ENCODE data around the gene NISCH. TPM values are rescaled to one million over a fixed set of nuclear protein-coding genes. Genes with fewer than 3 reads are reported as not detected.
A peak's percentile ranks its signal among the peaks of the same experiment; 100 is the strongest.

The NISCH gene
- total and polyA plus RNA-seq, 2 experiments from 2014 or later, result 18.4 to 76.4 TPM

DNA sequence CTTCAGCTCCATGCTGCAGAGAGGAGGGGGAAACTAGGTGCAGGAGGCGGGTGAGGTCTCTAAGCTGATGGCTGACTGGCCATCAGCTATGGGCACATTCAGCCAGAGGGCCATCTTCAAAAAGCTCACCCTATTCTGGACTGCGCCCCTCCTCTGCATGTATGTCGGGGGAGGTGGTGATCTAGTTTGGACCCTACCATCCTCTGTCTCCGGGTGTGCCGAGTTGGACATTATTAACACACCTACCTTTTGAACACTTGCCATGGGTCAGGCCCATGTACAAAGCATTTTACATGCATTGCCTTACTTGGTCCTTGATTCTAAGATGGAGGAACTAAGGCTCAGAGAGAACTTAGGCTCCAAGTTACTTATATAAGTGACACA, 1.4 kb downstream of the NISCH start:
- peak overlapping the region; percentile 94 for H3K4me3 ChIP-seq
- H3K9me3 Mint-ChIP-seq, result no peaks in the 10 kb centered on the region
- peaks cover 20% of the 10 kb centered on the region; the same call in 1 of the 2 replicates for H3K4me1 ChIP-seq (ENCODE audit: insufficient read depth)
- peak overlapping the region; percentile 60; the same call in 1 of the 2 replicates for H3K27ac Mint-ChIP-seq
- H3K27me3 ChIP-seq (ENCODE audit: insufficient read depth), result no peaks in the 10 kb centered on the region
- H3K36me3 Mint-ChIP-seq (ENCODE audit: low read depth), result peaks cover 40% of the 10 kb centered on the region
- DNase-seq (ENCODE audit: low spot score) (no peak), ATAC-seq (no peak)
- H3K79me2 ChIP-seq (replicated peaks; ENCODE audit: insufficient read depth), result peaks cover 42% of the 10 kb centered on the region
- H3K4me3 Mint-ChIP-seq, result peak overlapping the region; percentile 88
- peaks cover 34% of the 10 kb centered on the region for H3K4me1 Mint-ChIP-seq
- peaks cover 25% of the 10 kb centered on the region; the same call in 1 of the 2 replicates for H3K36me3 ChIP-seq (ENCODE audit: insufficient read depth)
- peaks cover 31% of the 10 kb centered on the region for H4K20me1 ChIP-seq (replicated peaks; ENCODE audit: insufficient read depth)
- no peaks in the 10 kb centered on the region for H3K9me2 ChIP-seq (ENCODE audit: insufficient read depth)
- TF ChIP-seq STAT1 (IDR thresholded peaks at IDR 0.05; ENCODE audit: unreplicated experiment) (no peak), ZNF114 (CRISPR knock-in tag; IDR thresholded peaks at IDR 0.05) (no peak), POLR2AphosphoS5 (IDR thresholded peaks at IDR 0.05; ENCODE audit: low read depth) (no peak), EZH2 (IDR thresholded peaks at IDR 0.05; ENCODE audit: low read depth, unreplicated experiment) (no peak), CREB1 (CRISPR knock-in tag; IDR thresholded peaks at IDR 0.05; ENCODE audit: low read depth) (no peak), EZH2phosphoT487 (IDR thresholded peaks at IDR 0.05; ENCODE audit: unreplicated experiment) (no peak), JUNB (IDR thresholded peaks at IDR 0.05; ENCODE audit: unreplicated experiment) (no peak), ZNF331 (CRISPR knock-in tag; IDR thresholded peaks at IDR 0.05; ENCODE audit: low read depth) (no peak), NANOG (IDR thresholded peaks at IDR 0.05; ENCODE audit: borderline replicate concordance) (no peak)
- TF ChIP-seq, protein P1, sequence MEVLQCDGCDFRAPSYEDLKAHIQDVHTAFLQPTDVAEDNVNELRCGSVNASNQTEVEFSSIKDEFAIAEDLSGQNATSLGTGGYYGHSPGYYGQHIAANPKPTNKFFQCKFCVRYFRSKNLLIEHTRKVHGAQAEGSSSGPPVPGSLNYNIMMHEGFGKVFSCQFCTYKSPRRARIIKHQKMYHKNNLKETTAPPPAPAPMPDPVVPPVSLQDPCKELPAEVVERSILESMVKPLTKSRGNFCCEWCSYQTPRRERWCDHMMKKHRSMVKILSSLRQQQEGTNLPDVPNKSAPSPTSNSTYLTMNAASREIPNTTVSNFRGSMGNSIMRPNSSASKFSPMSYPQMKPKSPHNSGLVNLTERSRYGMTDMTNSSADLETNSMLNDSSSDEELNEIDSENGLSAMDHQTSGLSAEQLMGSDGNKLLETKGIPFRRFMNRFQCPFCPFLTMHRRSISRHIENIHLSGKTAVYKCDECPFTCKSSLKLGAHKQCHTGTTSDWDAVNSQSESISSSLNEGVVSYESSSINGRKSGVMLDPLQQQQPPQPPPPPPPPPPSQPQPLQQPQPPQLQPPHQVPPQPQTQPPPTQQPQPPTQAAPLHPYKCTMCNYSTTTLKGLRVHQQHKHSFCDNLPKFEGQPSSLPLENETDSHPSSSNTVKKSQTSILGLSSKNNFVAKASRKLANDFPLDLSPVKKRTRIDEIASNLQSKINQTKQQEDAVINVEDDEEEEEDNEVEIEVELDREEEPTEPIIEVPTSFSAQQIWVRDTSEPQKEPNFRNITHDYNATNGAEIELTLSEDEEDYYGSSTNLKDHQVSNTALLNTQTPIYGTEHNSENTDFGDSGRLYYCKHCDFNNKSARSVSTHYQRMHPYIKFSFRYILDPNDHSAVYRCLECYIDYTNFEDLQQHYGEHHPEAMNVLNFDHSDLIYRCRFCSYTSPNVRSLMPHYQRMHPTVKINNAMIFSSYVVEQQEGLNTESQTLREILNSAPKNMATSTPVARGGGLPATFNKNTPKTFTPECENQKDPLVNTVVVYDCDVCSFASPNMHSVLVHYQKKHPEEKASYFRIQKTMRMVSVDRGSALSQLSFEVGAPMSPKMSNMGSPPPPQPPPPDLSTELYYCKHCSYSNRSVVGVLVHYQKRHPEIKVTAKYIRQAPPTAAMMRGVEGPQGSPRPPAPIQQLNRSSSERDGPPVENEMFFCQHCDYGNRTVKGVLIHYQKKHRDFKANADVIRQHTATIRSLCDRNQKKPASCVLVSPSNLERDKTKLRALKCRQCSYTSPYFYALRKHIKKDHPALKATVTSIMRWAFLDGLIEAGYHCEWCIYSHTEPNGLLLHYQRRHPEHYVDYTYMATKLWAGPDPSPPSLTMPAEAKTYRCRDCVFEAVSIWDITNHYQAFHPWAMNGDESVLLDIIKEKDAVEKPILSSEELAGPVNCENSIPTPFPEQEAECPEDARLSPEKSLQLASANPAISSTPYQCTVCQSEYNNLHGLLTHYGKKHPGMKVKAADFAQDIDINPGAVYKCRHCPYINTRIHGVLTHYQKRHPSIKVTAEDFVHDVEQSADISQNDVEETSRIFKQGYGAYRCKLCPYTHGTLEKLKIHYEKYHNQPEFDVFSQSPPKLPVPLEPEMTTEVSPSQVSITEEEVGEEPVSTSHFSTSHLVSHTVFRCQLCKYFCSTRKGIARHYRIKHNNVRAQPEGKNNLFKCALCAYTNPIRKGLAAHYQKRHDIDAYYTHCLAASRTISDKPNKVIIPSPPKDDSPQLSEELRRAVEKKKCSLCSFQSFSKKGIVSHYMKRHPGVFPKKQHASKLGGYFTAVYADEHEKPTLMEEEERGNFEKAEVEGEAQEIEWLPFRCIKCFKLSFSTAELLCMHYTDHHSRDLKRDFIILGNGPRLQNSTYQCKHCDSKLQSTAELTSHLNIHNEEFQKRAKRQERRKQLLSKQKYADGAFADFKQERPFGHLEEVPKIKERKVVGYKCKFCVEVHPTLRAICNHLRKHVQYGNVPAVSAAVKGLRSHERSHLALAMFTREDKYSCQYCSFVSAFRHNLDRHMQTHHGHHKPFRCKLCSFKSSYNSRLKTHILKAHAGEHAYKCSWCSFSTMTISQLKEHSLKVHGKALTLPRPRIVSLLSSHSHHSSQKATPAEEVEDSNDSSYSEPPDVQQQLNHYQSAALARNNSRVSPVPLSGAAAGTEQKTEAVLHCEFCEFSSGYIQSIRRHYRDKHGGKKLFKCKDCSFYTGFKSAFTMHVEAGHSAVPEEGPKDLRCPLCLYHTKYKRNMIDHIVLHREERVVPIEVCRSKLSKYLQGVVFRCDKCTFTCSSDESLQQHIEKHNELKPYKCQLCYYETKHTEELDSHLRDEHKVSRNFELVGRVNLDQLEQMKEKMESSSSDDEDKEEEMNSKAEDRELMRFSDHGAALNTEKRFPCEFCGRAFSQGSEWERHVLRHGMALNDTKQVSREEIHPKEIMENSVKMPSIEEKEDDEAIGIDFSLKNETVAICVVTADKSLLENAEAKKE (CRISPR knock-in tag; IDR thresholded peaks at IDR 0.05), result no peak
- TF ChIP-seq, protein P2, sequence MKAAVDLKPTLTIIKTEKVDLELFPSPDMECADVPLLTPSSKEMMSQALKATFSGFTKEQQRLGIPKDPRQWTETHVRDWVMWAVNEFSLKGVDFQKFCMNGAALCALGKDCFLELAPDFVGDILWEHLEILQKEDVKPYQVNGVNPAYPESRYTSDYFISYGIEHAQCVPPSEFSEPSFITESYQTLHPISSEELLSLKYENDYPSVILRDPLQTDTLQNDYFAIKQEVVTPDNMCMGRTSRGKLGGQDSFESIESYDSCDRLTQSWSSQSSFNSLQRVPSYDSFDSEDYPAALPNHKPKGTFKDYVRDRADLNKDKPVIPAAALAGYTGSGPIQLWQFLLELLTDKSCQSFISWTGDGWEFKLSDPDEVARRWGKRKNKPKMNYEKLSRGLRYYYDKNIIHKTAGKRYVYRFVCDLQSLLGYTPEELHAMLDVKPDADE (IDR thresholded peaks at IDR 0.05), result no peak
- TF ChIP-seq, protein P3, sequence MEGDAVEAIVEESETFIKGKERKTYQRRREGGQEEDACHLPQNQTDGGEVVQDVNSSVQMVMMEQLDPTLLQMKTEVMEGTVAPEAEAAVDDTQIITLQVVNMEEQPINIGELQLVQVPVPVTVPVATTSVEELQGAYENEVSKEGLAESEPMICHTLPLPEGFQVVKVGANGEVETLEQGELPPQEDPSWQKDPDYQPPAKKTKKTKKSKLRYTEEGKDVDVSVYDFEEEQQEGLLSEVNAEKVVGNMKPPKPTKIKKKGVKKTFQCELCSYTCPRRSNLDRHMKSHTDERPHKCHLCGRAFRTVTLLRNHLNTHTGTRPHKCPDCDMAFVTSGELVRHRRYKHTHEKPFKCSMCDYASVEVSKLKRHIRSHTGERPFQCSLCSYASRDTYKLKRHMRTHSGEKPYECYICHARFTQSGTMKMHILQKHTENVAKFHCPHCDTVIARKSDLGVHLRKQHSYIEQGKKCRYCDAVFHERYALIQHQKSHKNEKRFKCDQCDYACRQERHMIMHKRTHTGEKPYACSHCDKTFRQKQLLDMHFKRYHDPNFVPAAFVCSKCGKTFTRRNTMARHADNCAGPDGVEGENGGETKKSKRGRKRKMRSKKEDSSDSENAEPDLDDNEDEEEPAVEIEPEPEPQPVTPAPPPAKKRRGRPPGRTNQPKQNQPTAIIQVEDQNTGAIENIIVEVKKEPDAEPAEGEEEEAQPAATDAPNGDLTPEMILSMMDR (conservative IDR thresholded peaks at IDR 0.05; ENCODE audit: low read depth in 2 of 2), result no peak
- TF ChIP-seq, protein P4, sequence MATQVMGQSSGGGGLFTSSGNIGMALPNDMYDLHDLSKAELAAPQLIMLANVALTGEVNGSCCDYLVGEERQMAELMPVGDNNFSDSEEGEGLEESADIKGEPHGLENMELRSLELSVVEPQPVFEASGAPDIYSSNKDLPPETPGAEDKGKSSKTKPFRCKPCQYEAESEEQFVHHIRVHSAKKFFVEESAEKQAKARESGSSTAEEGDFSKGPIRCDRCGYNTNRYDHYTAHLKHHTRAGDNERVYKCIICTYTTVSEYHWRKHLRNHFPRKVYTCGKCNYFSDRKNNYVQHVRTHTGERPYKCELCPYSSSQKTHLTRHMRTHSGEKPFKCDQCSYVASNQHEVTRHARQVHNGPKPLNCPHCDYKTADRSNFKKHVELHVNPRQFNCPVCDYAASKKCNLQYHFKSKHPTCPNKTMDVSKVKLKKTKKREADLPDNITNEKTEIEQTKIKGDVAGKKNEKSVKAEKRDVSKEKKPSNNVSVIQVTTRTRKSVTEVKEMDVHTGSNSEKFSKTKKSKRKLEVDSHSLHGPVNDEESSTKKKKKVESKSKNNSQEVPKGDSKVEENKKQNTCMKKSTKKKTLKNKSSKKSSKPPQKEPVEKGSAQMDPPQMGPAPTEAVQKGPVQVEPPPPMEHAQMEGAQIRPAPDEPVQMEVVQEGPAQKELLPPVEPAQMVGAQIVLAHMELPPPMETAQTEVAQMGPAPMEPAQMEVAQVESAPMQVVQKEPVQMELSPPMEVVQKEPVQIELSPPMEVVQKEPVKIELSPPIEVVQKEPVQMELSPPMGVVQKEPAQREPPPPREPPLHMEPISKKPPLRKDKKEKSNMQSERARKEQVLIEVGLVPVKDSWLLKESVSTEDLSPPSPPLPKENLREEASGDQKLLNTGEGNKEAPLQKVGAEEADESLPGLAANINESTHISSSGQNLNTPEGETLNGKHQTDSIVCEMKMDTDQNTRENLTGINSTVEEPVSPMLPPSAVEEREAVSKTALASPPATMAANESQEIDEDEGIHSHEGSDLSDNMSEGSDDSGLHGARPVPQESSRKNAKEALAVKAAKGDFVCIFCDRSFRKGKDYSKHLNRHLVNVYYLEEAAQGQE (IDR thresholded peaks at IDR 0.05; ENCODE audit: unreplicated experiment), result no peak
- H3K27me3 Mint-ChIP-seq (ENCODE audit: insufficient read depth, low read depth, poor library complexity), result peaks cover 7% of the 10 kb centered on the region
- no peak overlapping the region for H3K27ac ChIP-seq (ENCODE audit: low read depth)
- no peak overlapping the region for H2AFZ ChIP-seq
- peak overlapping the region; percentile 91 for H3K4me2 ChIP-seq
- no peaks in the 10 kb centered on the region; the same call in 1 of the 2 replicates for H3F3A ChIP-seq (replicated peaks; ENCODE audit: low read depth)

All from GM23338 (cell line).